ENCODE data around the gene BTBD8. TPM values are rescaled to one million over a fixed set of nuclear protein-coding genes. Genes with fewer than 3 reads are reported as not detected.
A peak's percentile ranks its signal among the peaks of the same experiment; 100 is the strongest.

The BTBD8 gene
- 5.5 TPM for total RNA-seq
- long read RNA-seq, partial matches to known transcripts = 2 of 3 reads
- long read RNA-seq, other reads (novel, unspliced or antisense) = 1 of 3 reads

GRCh38 chr1:92080128-92080985 lies at the start of gene BTBD8:
BTBD8 (plus strand) TSS chr1:92080345; CDS start chr1:92080572, 227 bp downstream.
- Histone ChIP-seq H3K4me1 (peaks cover 9% of the 10 kb centered on the region), H3K27me3 (ENCODE audit: low read depth) (no peaks in the 10 kb centered on the region), H3K36me3 (no peaks in the 10 kb centered on the region), H3K27ac (peak within 1 kb of the TSS; percentile 82), H3K9me3 (peaks cover 2% of the 10 kb centered on the region), H3K4me3 (peak within 1 kb of the TSS; percentile 91)
- DNase-seq (peak; percentile 90), ATAC-seq (peak; percentile 96 to 98)
- intact Hi-C loops (cut with DNase I) = no loop called here
- no peak for TF ChIP-seq CTCF (IDR thresholded peaks at IDR 0.05)

GRCh38 chr1:92030656-92031107 lies 49.5 kb upstream of the BTBD8 start:
- H3K36me3 ChIP-seq = no peaks in the 10 kb centered on the region
- H3K27me3 ChIP-seq (ENCODE audit: low read depth) = peaks cover 11% of the 10 kb centered on the region
- DNase-seq (no peak), ATAC-seq (no peak)
- no peak overlapping the region for H3K4me3 ChIP-seq
- H3K27ac ChIP-seq = no peak overlapping the region
- no peaks in the 10 kb centered on the region for H3K9me3 ChIP-seq
- peaks cover 3% of the 10 kb centered on the region for H3K4me1 ChIP-seq
- intact Hi-C loops (cut with DNase I) = no loop called here
- TF ChIP-seq CTCF (IDR thresholded peaks at IDR 0.05) = no peak

GRCh38 chr1:92031281-92032110 lies 48.6 kb upstream of the BTBD8 start:
- Histone ChIP-seq H3K27ac (no peak overlapping the region), H3K27me3 (ENCODE audit: low read depth) (peaks cover 11% of the 10 kb centered on the region), H3K9me3 (no peaks in the 10 kb centered on the region), H3K36me3 (no peaks in the 10 kb centered on the region), H3K4me3 (no peak overlapping the region), H3K4me1 (peaks cover 3% of the 10 kb centered on the region)
- TF ChIP-seq CTCF (IDR thresholded peaks at IDR 0.05) = no peak
- intact Hi-C loops (cut with DNase I) = no loop called here
- DNase-seq = no peak
- no peak for ATAC-seq

GRCh38 chr1:92037400-92037799 lies 42.7 kb upstream of the BTBD8 start:
- Histone ChIP-seq H3K27me3 (ENCODE audit: low read depth) (no peaks in the 10 kb centered on the region), H3K27ac (no peak overlapping the region), H3K9me3 (no peaks in the 10 kb centered on the region), H3K4me1 (no peaks in the 10 kb centered on the region), H3K4me3 (no peak overlapping the region), H3K36me3 (no peaks in the 10 kb centered on the region)
- intact Hi-C loops (cut with DNase I) = no loop called here
- TF ChIP-seq CTCF (IDR thresholded peaks at IDR 0.05) = no peak
- ATAC-seq (no peak), DNase-seq (no peak)

- H3K9me3 ChIP-seq = no peaks in the 10 kb centered on the region
- intact Hi-C loops (cut with DNase I) = no loop called here
- no peaks in the 10 kb centered on the region for H3K36me3 ChIP-seq
- no peak for TF ChIP-seq CTCF (IDR thresholded peaks at IDR 0.05)
- ATAC-seq (no peak), DNase-seq (no peak)
- H3K4me1 ChIP-seq = no peaks in the 10 kb centered on the region
- H3K27me3 ChIP-seq (ENCODE audit: low read depth) = no peaks in the 10 kb centered on the region
- H3K4me3 ChIP-seq = no peak overlapping the region
- H3K27ac ChIP-seq = no peak overlapping the region
Observed at GRCh38 chr1:92038695-92039346, 41.3 kb upstream of the BTBD8 start.

Measured in lower lobe of right lung (tissue), 2 donors.